Activated CD4-positive, alpha-beta T cell treated with anti-CD3 and anti-CD28 coated beads, Interleukin-2, amount 50 U/mL, for 4 hours (primary cell): ENCODE measurements around the gene TMEM135.
A peak's percentile ranks its signal among the peaks of the same experiment; 100 is the strongest.
"Not testable (repeated sequence)": the region's sequence is repeated elsewhere in the genome, so short reads cannot be mapped to it uniquely, and the experiment has no call there.

Experiments
- DNase-seq, 2 experiments: peaks; one replicate each; pipeline ENCODE4 v3.0.0-alpha.2; 2020

The TMEM135 gene

DNA sequence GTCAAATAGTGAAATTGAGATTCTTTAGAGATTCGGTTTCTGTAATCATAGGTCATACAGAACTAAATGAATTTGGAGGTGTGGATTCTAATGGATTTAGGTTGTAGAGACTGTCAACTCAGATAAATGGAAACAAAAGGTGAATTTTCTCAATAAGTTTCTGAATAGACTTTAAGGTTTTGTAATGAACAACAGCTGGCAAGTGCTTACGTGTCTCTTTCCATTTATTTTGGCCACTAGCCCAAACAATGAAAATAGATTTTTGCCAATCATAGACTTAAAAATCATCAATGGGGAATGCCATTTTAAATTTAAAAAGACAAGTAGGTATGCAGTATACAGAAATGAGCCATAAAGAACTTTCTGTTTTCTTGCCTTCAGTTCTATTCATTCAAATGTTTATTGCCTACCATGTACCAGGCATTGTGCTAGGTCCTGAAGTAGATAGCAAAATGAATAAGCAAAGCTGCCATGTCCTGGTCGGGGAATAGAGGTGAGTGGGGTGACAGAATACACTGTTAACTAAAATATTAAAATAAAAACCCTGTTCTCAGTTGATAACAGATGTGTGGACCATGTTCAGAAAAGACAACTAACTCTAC, 16.9 kb upstream of the TMEM135 start:
- DNase-seq, result no peak

DNA sequence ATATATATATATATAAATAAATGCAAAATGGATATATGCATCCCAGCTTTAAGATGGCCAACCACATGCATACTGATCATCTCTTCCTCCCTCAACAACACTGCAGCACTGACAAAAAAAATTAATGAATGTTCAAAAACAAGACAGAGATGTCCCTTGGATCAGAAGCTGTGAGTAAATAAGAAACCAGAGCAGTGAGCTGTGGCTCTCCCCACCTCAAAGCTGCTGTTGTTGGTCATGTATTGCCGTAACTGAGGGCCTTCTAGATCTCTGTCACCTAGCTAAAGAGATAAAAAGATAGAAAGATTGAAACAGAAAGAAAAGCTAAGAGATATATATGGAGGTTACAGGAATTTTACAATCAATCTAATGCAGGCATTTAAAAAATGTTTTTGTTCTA, 15.5 kb upstream of the TMEM135 start:
- no peak for DNase-seq

DNA sequence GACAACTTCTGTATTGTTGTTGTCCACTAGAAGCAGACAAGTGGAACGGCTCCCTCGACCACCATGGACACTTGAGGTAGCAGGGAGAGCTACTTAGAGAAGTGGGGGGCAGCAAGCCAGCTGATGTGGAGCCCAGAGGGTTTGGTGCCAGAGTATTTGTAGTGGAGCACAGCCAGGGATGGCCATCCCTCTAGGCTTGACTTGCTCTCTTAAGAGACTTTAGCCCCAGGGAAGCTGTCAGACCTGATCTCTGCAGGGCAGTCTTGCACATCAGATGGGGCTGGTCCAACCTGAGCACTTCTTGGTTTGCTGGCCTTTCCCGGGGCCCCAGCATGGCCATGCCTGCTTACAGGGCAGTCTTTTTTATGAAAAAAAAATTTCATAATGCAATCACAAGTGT, 15.0 kb upstream of the TMEM135 start:
- DNase-seq, result no peak

DNA sequence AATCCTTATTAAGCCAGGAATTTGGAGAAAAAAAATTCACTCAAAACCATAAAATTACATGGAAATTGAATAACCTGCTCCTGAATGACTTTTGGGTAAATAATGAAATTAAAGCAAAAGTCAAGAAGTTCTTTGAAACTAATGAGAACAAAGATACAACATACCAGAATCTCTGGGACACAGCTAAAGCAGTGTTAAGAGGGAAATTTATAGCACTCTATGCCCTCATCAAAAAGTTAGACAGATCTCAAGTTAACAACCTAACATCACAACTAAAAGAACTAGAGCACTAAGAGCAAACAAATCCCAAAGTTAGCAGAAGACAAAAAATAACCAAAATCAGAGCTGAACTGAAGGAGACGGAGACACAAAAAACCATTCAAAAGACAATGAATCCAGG, 11.3 kb upstream of the TMEM135 start:
- not testable (repeated sequence) for DNase-seq

DNA sequence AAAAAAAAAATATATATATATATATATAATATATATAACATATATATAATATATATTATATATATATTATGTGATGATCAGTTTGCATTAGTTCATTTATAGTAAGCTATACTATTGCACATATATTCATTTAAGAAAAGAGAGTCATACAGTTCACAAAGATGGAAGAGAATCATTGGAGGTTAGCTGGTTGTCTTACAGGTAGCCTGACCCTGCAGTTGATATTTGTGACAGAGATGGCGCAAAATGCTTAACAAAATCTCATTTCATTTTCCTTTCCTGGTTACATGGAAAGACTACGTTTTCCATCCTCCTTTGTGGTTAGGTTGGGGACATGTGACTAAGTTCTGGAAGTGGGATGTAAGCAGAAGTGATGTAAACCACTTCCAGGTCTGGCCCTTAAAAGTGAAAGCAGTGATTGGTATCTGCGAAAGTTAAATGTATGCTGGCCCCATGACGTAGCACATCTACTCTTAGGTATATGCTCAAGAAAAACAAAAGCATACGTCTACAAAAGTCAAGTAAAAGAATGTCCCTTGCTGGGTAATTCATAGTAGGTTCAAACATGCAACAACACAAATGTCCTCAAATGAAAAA, 7.2 kb upstream of the TMEM135 start:
- no peak for DNase-seq

DNA sequence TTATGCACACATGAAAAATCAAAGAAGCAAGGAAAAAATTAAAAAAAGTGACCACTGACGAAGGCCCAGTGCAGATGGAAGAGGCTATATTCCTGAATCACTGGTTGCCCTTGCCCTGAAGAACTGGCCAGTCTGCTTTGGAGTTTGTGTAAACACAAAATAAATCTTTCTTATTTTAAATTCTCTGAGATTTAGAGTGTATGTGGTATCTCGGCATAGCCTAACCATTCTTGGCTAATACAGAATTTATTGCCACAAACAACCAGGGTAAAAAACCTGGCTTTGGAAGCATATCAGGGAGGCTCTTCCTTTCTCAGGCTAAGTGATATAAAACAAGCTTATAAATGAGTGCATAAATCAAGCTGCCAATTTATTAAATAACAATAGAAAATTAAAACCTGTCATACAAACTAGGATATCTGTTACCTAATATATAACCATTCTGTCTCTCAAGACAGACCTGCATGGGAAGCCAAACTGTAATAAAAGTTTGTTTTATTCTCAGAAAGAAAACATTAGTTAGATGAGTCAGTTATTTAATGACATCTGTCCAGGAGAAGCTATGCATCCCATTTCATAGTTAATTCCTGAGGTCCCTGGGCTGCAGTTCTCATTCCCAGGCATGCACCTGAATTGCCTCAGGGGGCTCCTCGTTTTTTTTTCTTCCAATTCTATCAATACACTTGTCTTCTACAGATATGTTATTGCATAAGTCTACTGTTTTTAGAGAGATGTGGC, 6.1 kb upstream of the TMEM135 start:
- no peak for DNase-seq

DNA sequence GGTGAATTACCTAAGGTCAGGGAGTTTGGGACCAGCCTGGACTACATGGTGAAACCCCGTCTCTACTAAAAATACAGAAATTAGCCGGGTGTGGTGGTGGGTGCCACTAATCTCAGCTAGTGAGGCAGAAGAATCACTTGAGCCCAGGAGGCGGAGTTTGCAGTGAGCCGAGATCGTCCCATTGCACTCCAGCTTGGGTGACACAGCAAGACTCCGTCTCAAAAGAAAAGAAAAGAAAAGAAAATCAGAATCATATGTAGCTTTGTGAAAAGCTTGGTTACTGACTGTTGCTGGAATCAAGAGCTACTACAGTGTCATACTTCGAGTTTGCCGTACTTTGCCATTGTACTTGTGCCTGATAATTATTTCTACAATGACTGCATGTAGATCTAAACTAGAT, 4.2 kb upstream of the TMEM135 start:
- DNase-seq, result no peak

DNA sequence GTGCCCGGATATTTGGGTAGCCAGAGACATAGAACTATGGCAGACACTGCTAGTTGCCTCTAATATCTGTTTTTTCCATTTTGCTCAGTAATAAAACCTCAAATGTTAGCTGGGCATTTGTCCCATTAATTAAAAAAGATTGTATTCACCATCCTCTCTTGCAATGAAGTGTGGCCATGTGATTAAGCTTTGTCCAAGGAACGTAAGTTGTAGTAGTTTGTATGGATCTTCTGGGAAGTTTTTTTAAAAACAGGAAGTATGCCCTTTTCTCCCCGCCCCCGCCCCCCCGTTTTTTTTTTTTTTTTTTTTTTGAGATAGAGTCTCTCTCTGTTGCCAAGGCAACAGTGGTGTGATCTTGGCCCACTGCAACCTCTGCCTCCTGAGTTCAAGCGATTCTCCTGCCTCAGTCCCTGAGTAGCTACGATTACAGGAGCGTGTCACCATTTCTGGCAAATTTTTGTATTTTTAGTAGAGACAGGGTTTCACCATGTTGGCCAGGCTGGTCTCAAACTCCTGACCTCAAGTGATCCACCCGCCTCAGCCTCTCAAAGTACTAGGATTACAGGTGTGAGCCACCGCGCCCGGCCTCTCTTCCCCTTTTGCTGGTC, 1.7 kb upstream of the TMEM135 start:
- DNase-seq, result no peak

DNA sequence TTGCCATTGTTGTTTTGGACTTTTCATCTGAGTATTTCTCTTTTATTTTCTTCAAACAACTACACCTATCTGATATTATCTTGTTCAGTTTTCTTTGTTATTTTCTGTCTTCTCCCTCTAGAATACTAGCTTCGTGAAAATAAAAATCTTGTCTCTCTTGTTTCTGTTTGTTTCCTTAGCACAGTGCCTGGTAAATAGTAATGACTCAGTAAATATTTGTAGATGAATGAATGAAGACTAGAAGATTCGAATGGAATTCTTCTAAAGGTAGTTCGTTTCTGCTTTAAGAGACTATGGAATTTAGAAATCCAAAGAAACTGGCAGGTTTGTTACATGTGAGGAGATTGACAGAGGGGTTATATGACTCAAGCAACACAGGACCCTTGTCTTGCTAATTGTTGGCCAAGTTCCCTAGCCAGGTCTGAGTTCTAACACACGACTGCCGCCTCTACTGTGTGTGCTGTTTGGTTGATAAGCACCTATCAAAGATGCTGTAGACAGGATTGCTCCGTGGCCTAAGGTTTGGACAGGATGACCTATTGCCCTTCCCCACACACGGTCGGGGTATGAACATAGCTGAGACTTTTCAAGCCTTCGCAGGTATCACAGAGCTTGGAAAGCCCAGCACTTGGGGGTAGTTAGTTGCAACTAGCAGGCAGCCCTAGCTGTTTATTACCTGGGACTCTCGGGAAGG, 831 bp upstream of the TMEM135 start:
- DNase-seq, result peak in 1 of 2 experiments; percentile 0

DNA sequence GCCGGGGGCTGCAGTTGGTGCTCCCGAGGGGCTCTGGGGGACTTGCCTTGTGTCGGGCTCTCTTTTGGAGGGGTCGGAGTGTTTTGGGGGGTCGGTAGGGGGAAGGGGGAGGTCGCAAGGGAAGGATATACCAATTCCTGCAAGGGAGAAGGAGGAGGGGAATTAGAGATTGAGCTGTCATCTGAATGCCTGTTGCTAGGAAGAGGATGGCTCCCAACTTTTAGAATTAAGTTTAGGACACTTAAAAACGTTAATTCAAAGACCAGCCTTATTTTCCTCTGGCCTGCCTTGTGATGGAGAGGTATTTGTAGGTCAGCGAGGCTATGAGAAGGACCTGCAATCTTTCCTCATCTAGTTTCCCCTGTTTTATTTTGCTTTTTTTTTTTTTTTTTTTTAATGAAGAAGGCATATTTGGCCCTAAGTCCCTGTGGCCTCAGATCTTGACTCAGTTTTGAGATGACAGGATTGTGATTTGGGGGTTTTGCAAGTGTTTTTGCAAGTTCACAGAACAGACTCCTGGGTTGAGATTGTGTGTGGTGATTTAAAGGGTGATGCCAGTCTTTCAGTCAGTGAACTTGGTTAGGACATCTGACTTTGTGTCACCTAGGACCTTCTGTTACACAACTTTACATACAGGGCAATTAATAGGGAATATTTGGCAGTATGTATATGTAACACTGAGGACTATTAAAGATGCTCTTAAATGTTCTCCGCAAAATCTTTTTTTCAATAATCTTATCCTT, 672 bp downstream of the TMEM135 start:
- DNase-seq, result no peak

DNA sequence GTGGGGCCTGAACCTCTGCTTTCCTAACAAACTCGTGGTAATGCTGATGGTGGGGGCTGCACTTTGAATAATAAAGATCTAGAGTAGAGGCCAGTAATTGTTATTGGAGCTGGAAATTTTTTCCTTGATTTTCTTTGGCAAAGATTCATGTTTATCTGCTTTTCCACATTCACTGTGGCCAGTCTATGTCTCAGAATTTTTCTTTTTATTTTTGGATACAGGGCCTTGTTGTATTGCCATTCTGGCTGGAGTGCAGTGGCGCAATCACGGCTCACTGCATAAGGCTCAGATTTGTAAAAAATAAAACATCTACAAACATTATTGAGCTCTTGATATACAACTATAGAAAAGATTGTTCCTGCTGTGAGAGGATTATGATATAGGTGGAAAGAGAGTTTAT, 1.6 kb downstream of the TMEM135 start:
- DNase-seq, result no peak

DNA sequence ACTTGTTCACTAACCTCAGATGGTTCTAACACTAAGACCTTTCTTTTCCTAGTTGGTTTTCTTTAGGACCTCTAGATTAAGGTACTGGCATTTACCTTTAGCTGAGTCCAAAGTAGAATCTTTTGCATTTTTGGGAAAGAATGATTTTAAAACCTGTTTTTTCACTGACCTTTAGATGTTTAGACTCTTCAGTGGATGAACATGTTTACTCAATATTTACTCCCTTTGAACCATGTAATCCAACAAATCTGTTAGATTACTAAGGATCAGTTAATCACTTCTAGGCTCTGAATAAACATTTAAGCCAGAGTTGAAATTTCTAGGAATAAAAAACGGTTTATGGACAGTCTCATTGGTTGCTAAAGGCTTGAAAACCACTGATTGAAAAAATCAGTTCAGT, 6.2 kb downstream of the TMEM135 start:
- DNase-seq, result no peak

DNA sequence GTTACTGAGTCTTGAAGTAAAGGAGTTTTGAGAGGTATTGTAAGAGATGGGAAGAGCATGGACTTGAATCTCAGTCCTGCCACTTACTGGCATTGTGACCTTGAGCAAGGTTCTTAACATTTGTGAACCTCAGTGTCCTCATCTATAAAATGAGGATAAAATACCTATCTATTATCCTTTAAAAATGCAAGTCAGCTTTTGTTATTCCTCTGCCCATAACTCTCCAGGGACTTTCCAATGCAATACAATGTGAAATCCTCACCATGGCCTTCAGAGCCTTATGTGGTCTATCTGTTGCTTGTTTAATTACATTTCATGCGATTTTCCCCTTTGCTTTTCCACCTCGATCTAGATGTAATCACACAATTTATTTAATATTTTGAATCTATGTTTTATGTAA, 9.1 kb downstream of the TMEM135 start:
- no peak for DNase-seq

DNA sequence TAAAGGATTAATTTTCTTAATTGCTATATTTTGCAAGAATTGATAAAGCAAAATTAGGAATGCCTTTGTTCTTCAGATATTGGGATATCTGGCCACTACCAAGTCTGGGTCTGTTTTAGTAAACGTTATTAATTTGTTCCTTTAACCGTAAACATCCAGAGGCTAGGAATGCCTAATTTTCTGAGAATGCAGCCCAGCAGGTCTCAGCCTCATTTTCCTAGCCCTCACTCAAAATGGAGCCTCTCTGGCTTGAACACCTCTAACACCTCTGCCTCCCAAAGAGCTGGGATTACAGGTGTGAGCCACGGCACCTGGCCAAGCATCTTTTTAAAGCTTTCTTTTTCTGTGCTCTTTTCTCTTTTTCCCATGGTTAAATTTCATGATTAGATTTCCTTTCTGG, 18.4 kb downstream of the TMEM135 start:
- no peak for DNase-seq

DNA sequence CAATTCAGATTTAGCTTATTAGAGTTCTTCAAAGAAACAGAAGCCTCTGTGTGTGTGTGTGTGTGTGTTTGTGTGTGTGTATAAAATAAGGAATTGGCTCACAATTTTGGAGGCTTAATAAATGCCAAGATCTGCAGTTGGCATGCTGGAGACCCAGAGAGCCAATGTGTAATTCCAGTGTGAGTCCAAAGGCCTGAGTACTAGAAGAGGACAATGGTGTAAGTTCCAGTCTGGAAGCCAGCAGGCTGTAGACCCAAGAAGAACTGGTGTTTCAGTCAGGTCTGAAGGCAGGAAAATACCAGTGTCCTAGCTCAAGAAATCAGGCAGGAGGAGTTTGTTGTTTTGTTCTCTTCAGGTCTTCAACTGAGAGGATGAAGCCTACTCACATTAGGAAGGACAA, 20.0 kb downstream of the TMEM135 start:
- no peak for DNase-seq

DNA sequence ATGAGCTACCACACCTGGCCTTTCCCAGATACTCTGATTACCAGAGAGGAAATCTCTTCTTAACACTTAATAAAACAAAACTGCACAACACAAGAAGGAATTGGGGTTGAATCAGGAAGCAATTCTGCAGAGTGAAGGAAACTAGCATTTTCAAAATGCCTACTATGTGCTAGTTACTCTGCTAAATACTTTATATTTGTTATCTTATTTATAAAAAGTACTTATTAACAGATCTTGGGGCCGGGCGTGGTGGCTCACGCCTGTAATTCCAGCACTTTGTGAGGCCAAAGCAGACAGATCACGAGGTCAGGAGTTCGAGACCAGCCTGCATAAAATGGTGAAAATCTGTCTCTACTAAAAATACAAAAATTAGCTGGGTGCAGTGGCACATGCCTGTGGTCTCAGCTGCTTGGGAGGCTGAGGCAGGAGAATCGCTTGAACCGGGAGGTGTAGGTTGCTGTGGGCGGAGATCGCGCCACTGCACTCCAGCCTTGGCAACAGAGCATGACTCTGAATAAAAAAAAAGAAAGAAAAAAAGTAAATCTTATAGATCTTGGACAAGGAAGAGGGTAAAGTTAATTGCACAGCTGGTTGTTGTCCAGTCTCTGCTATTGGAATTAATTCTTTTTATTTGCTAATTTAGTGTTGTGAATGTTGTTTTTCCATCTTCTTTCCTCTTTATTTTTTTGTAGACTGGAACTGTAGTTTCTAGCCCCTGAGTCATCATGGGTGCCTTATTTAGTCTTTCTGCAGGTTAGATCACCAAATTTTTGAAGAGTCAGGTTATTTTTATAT, 22.1 kb downstream of the TMEM135 start:
- DNase-seq, result no peak

DNA sequence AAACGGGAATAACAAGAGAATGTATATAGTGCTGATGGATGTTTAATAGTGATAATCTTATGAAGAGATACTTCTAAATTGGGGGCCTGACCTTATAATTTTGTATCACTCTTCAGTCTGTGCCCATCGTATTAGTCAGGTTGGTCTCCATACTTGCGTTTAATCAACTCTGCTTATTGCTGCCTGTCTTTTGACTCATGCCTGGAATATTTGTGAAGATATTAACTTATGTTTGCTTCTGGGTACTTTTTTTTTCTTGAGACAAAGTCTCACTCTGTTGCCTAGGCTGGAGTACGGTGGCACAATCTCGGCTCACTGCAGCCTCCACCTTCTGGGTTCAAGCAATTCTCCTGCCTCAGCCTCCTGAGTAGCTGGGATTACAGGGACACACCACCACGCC, 24.0 kb downstream of the TMEM135 start:
- no peak for DNase-seq

DNA sequence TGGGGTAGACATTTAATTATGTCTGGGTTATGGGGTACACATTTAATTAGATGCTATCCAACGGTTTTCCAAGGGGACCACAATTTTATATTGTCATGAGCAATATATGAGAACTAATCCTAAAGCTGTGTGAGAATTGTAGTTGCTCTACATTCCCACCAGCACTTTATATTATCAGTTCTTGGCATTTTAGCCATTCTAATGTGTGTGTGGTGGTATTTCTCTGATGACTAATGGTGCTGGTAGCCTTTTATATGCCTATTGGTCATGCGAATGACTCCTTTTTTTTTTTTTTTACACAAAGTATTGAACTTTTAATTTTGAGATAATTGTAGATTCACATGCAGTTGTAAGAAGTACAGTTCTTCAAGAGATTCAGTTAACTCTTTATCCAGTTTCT, 26.2 kb downstream of the TMEM135 start:
- DNase-seq, result no peak

DNA sequence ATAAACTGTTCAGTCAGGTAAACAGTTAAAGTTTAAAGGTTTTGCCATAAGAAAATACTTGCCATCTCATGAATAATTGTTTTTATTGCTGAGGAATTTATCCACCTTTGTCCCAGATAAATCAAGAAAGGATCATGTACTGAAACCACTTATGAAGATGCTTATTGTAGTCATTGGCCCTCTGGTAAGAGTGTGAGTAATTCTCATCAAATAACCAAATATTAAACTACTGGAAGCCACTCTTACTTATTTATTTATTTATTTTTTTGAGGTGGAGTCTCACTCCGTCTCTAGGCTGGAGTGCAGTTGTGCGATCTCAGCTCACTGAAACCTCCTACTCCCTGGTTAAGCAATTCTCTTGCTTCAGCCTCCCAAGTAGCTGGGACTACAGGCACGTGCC, 35.1 kb downstream of the TMEM135 start:
- no peak for DNase-seq

DNA sequence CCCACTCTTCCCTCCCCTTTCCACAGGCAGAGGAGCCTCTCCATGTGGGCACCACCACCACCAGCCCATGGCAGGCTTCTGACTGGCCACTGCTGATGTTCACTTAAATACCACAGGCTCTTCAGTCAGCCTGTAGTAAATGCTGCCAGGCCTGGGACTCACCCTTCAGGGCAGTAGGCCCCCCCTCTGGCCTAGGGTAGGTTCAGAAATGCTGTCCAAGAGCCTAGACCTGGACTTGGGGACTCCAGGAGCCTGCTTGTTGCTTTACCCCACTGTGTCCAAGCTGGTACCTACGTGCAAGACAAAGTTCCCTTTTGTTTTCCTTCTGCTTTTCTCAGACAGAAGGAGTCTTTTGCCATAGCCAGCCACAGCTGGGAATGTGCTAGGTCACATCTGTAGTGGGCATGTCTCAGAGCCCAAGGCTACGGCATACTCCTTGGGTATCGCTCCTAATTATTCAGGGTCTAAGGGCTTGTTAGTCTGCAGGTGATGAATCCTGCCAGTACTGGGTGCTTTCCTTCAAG, 38.6 kb downstream of the TMEM135 start:
- DNase-seq, result no peak

DNA sequence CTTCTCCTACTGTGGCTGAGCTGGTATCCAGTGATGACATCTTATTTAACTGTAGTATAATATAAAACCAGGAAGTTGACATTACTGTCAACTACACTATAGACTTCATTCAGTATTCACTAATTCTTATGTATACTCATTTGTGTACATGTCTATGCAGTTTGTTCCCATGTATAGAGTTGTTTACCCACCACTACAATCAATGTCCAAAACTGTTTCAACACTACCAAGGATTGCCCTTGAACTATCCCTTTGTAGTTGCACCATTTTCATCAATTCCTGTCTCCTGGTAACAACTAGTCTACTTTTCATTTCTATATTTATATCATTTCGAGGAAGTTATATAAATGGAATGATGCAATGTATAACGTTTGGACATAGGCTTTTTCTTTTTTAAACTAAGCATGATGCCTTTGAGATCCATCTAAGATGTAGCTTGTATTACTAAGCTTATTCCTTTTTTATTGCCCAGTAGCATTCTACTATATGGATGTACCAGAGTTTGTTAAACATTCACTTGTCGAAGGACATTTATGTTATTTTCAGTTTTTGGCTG, 39.2 kb downstream of the TMEM135 start:
- DNase-seq, result no peak
